ENCODE measurements around the gene MED13L. TPM values are rescaled to one million over a fixed set of nuclear protein-coding genes. Genes with fewer than 3 reads are reported as not detected.

MED13L gene
- total and polyA plus RNA-seq, 9 donors = 47.8 to 198 (median 156) TPM

GRCh38 chr12:116045150-116045549 lies 232.3 kb downstream of the MED13L start:
- 93 to 97% (median 94%) methylated on average over 2 of the region's 2 CpGs for WGBS, 3 donors
- peaks cover 2% of the 10 kb centered on the region for H3K4me1 ChIP-seq (ENCODE audit: insufficient read depth)
- TF ChIP-seq EP300 (IDR thresholded peaks at IDR 0.05) (no peak), CTCF (IDR thresholded peaks at IDR 0.05) (no peak), POLR2A (IDR thresholded peaks at IDR 0.05) (no peak)

GRCh38 chr12:116043659-116044535 lies 233.6 kb downstream of the MED13L start:
- intact Hi-C loops (cut with DNase I) = no loop called here
- H3K4me3 ChIP-seq = no peak overlapping the region
- peaks cover 2% of the 10 kb centered on the region for H3K4me1 ChIP-seq (ENCODE audit: insufficient read depth)
- H3K27me3 ChIP-seq = no peaks in the 10 kb centered on the region
- 68 to 78% (median 69%) methylated on average over 5 of the region's 5 CpGs for WGBS, 3 donors
- H3K9me3 ChIP-seq = no peaks in the 10 kb centered on the region
- no peak overlapping the region for H3K27ac ChIP-seq
- no peaks in the 10 kb centered on the region for H3K36me3 ChIP-seq
- no peak for TF ChIP-seq POLR2A (IDR thresholded peaks at IDR 0.05)
- no peak for DNase-seq

More at GRCh38 chr12:116045150-116045549, 232.3 kb downstream of the MED13L start:
- Histone ChIP-seq H3K36me3 (no peaks in the 10 kb centered on the region), H3K27me3 (no peaks in the 10 kb centered on the region), H3K4me3 (no peak overlapping the region), H3K27ac (no peak overlapping the region), H3K9me3 (no peaks in the 10 kb centered on the region)
- DNase-seq = no peak
- intact Hi-C loops (cut with DNase I) = no loop called here

GRCh38 chr12:116040402-116040801 lies 237.1 kb downstream of the MED13L start:
- Histone ChIP-seq H3K9me3 (no peaks in the 10 kb centered on the region), H3K27ac (no peak overlapping the region), H3K4me1 (ENCODE audit: insufficient read depth) (peaks cover 1% of the 10 kb centered on the region), H3K27me3 (no peaks in the 10 kb centered on the region), H3K4me3 (no peak overlapping the region), H3K36me3 (no peaks in the 10 kb centered on the region)
- TF ChIP-seq EP300 (IDR thresholded peaks at IDR 0.05) = no peak
- no peak for TF ChIP-seq POLR2A (IDR thresholded peaks at IDR 0.05)
- 78 to 84% (median 79%) methylated on average over 2 of the region's 2 CpGs for WGBS, 3 donors
- no peak for DNase-seq
- intact Hi-C loops (cut with DNase I) = no loop called here

- no peaks in the 10 kb centered on the region for H3K27me3 ChIP-seq
- intact Hi-C loops (cut with DNase I) = no loop called here
- TF ChIP-seq CTCF (IDR thresholded peaks at IDR 0.05) (no peak), POLR2A (IDR thresholded peaks at IDR 0.05) (no peak), EP300 (IDR thresholded peaks at IDR 0.05) (no peak)
- no peaks in the 10 kb centered on the region for H3K36me3 ChIP-seq
- no peaks in the 10 kb centered on the region for H3K9me3 ChIP-seq
- no peak overlapping the region for H3K4me3 ChIP-seq
- DNase-seq = no peak
- no peak overlapping the region for H3K27ac ChIP-seq
- WGBS, 3 donors = 93 to 99% (median 96%) methylated on average over 2 of the region's 2 CpGs
- H3K4me1 ChIP-seq (ENCODE audit: insufficient read depth) = peaks cover 1% of the 10 kb centered on the region
Measured at GRCh38 chr12:116039081-116039480, 238.4 kb downstream of the MED13L start.

- peaks cover 1% of the 10 kb centered on the region for H3K4me1 ChIP-seq (ENCODE audit: insufficient read depth)
- no peak overlapping the region for H3K4me3 ChIP-seq
- DNase-seq = no peak
- 76 to 84% (median 77%) methylated on average over 6 of the region's 6 CpGs for WGBS, 3 donors
- H3K36me3 ChIP-seq = no peaks in the 10 kb centered on the region
- no peaks in the 10 kb centered on the region for H3K9me3 ChIP-seq
- TF ChIP-seq EP300 (IDR thresholded peaks at IDR 0.05) = no peak
- intact Hi-C loops (cut with DNase I) = no loop called here
- H3K27ac ChIP-seq = no peak overlapping the region
- H3K27me3 ChIP-seq = no peaks in the 10 kb centered on the region
Measured at GRCh38 chr12:116037941-116038837, 239.3 kb downstream of the MED13L start.
